ENCODE data around the gene PPP4R4.

Gene PPP4R4

DNA sequence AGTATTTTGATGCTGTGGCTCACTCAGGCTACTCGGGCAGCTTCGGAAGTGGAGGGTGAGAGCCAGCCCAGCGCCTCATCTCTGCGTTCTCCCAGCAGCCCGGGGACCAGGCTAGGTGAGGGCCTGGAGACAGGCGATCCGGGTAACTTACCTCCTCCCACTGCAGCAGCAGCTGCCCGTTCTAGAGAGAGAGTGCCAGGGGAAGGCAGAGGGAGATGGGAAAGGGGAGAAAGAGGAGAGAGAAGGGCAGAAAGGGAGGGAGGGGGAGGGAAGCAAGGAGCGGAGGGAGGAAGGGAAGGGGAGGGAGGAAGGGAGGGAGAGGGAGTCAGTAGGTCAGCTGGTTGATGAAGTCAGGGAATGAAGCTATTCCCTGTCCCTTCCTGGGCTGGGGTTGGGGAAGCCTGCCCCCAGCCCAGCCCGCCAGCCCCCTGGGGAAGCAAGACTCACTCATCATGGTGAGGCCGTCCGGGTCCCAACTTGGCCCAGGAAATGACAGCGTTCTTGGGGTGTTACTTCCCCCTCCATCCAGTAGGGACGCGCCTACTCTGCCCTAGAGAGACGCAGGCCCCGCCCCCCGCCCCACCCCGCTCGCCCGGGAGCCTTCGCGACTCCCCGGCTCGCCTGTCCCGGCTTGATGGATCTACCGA is 44.9 kb upstream of the PPP4R4 start, which contains the start of gene IFI27L2:
IFI27L2 (minus strand) TSS at position 494 of the 647 bp plus-strand sequence; CDS start at position 454, 40 bp downstream.
- peak within 1 kb of the TSS; percentile 75 for H3K9ac ChIP-seq (ENCODE audit: low read depth, low read length, poor library complexity)
- H4K91ac ChIP-seq (ENCODE audit: low read depth, low read length, poor library complexity), result no peak within 1 kb of the TSS
- H3K4me3 ChIP-seq (ENCODE audit: low read length in 2 of 2), result peak within 1 kb of the TSS; percentile 47 to 80
- no peak within 1 kb of the TSS for H3K4ac ChIP-seq (ENCODE audit: low read length)
- H4K8ac ChIP-seq (ENCODE audit: low read depth, low read length), result no peak within 1 kb of the TSS
- H2BK5ac ChIP-seq (ENCODE audit: low read length), result peak within 1 kb of the TSS; percentile 54
- H2AFZ ChIP-seq (ENCODE audit: low read length), result peak within 1 kb of the TSS; percentile 95
- H2BK12ac ChIP-seq (ENCODE audit: low read length), result no peak within 1 kb of the TSS
- no peak within 1 kb of the TSS for H2BK120ac ChIP-seq (ENCODE audit: low read depth, low read length)
- peak within 1 kb of the TSS; percentile 82 for H2AK5ac ChIP-seq (ENCODE audit: low read depth, low read length)
- H3K14ac ChIP-seq (ENCODE audit: low read length), result no peak within 1 kb of the TSS
- no peaks in the 10 kb centered on the region for H3K27me3 ChIP-seq (ENCODE audit: control insufficient read depth in 3 of 3, insufficient read depth in 3 of 3, low read depth in 1 of 3, low read length in 3 of 3)
- peak within 1 kb of the TSS; percentile 61 for H3K27ac ChIP-seq (replicated peaks; ENCODE audit: low read length)
- H2BK15ac ChIP-seq (ENCODE audit: low read length), result peak within 1 kb of the TSS; percentile 19
- DNase-seq (ENCODE audit: low spot score), result peak; percentile 80
- peak within 1 kb of the TSS; percentile 79 for H3K18ac ChIP-seq (ENCODE audit: low read length)
- H3K4me1 ChIP-seq (ENCODE audit: control insufficient read depth in 2 of 2, insufficient read depth in 1 of 2, low read depth in 1 of 2, low read length in 2 of 2), result peaks cover 0 to 7% of the 10 kb centered on the region in 2 donors
- peak within 1 kb of the TSS; percentile 68 for H3K4me2 ChIP-seq (ENCODE audit: insufficient read depth, low read length, poor library complexity, severe bottlenecking)
- WGBS, 2 donors (ENCODE audit: extremely low coverage in 2 of 2, insufficient read length in 2 of 2, insufficient replicate concordance in 1 of 2), result no CpG with 5 or more reads among the region's 27 CpGs
- H3K36me3 ChIP-seq (replicated peaks in 1 of 2; ENCODE audit: control insufficient read depth in 2 of 2, insufficient read depth in 2 of 2, low read length in 2 of 2), result peaks cover 0 to 1% of the 10 kb centered on the region in 2 donors
- no peak within 1 kb of the TSS for H3K23ac ChIP-seq (ENCODE audit: low read depth, low read length, poor library complexity)
- no peaks in the 10 kb centered on the region for H3K9me3 ChIP-seq (replicated peaks in 1 of 2; ENCODE audit: control insufficient read depth in 2 of 2, insufficient read depth in 1 of 2, low read depth in 1 of 2, low read length in 2 of 2)
- no peaks in the 10 kb centered on the region for H3K79me1 ChIP-seq (ENCODE audit: low read depth, low read length)

DNA sequence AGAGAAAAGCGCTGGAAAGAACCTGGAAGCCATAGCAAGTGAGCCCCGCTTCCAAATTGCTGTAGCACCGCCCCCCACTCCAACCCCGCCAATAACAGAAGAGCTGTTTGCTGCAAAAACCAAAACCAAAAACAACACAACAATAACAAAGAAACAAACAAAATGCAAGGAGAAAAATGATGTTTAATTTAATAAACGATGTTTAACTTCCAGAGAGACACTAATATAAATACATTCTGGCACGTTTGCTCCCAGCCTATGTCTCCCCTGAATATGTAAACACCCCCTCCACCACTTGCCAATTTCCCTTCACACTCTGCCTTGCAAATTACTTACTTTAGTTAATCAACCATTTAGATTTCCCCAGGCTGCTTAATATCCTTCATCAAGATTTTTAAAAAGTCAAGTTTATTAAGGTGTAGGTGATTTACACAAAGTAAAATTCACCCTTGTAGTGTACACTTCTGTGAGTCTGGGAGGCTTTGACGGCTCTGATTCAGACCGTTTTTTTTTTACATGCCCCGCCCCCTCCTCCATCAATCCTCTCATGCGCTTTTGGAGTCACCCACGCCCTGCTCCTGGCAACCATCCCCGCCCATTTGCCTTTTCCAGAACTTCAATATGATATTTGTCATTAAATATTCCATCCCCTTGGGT is 44.2 kb upstream of the PPP4R4 start:
- Histone ChIP-seq H3K23ac (ENCODE audit: low read depth, low read length, poor library complexity) (no peak overlapping the region), H3K79me1 (ENCODE audit: low read depth, low read length) (no peaks in the 10 kb centered on the region), H3K36me3 (replicated peaks in 1 of 2; ENCODE audit: control insufficient read depth in 2 of 2, insufficient read depth in 2 of 2, low read length in 2 of 2) (peaks cover 0 to 1% of the 10 kb centered on the region in 2 donors), H3K9me3 (replicated peaks in 1 of 2; ENCODE audit: control insufficient read depth in 2 of 2, insufficient read depth in 1 of 2, low read depth in 1 of 2, low read length in 2 of 2) (no peaks in the 10 kb centered on the region), H2AFZ (ENCODE audit: low read length) (peak overlapping the region; percentile 95), H3K27me3 (ENCODE audit: control insufficient read depth in 3 of 3, insufficient read depth in 3 of 3, low read depth in 1 of 3, low read length in 3 of 3) (no peaks in the 10 kb centered on the region), H4K91ac (ENCODE audit: low read depth, low read length, poor library complexity) (no peak overlapping the region), H2BK120ac (ENCODE audit: low read depth, low read length) (no peak overlapping the region), H2AK5ac (ENCODE audit: low read depth, low read length) (no peak overlapping the region), H4K8ac (ENCODE audit: low read depth, low read length) (no peak overlapping the region), H3K18ac (ENCODE audit: low read length) (no peak overlapping the region), H3K14ac (ENCODE audit: low read length) (no peak overlapping the region), H3K4me2 (ENCODE audit: insufficient read depth, low read length, poor library complexity, severe bottlenecking) (peak overlapping the region; percentile 68), H3K9ac (ENCODE audit: low read depth, low read length, poor library complexity) (no peak overlapping the region), H2BK15ac (ENCODE audit: low read length) (no peak overlapping the region), H3K4me3 (ENCODE audit: low read length in 2 of 2) (peak overlapping the region; percentile 47 to 69), H3K4ac (ENCODE audit: low read length) (no peak overlapping the region), H3K4me1 (ENCODE audit: control insufficient read depth in 2 of 2, insufficient read depth in 1 of 2, low read depth in 1 of 2, low read length in 2 of 2) (peaks cover 0 to 7% of the 10 kb centered on the region in 2 donors), H3K27ac (replicated peaks; ENCODE audit: low read length) (peak overlapping the region; percentile 49), H2BK12ac (ENCODE audit: low read length) (no peak overlapping the region), H2BK5ac (ENCODE audit: low read length) (no peak overlapping the region)
- no CpG with 5 or more reads among the region's 12 CpGs for WGBS, 2 donors (ENCODE audit: extremely low coverage in 2 of 2, insufficient read length in 2 of 2, insufficient replicate concordance in 1 of 2)
- DNase-seq (ENCODE audit: low spot score), result peak; percentile 42

DNA sequence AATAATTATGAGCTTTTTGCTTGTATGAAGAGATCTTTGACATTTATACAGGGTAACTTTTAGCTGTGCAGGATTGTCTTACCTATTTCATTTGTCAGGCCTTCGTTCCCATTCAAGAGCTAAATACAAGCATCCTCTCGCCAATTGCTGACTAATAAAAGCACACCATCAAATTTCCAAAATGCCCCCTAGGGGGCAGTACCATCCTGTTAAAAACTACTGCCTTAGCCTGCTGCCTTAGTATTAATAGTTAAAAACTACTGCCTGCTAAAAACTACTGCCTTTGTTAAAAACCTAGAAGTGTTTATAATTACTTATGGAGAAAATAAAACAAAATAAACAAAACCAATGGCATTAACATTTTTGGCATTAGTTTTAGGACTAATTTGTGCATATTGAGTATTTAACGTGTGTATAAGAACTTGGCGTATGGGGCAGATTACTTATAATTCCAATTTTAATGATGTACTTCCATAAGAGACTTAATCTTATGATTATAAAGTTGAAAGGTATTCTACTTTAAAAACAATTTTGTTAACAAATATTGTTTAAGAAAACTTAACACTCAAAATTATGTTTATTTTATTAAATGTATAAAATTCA is 41.7 kb upstream of the PPP4R4 start:
- no peak overlapping the region for H3K4me2 ChIP-seq (ENCODE audit: insufficient read depth, low read length, poor library complexity, severe bottlenecking)
- H2BK120ac ChIP-seq (ENCODE audit: low read depth, low read length), result no peak overlapping the region
- no peak overlapping the region for H3K18ac ChIP-seq (ENCODE audit: low read length)
- no peak overlapping the region for H4K8ac ChIP-seq (ENCODE audit: low read depth, low read length)
- no peak overlapping the region for H2AFZ ChIP-seq (ENCODE audit: low read length)
- no CpG with 5 or more reads among the region's 4 CpGs for WGBS, 2 donors (ENCODE audit: extremely low coverage in 2 of 2, insufficient read length in 2 of 2, insufficient replicate concordance in 1 of 2)
- no peak overlapping the region for H2BK12ac ChIP-seq (ENCODE audit: low read length)
- no peak overlapping the region for H4K91ac ChIP-seq (ENCODE audit: low read depth, low read length, poor library complexity)
- H3K23ac ChIP-seq (ENCODE audit: low read depth, low read length, poor library complexity), result no peak overlapping the region
- H3K14ac ChIP-seq (ENCODE audit: low read length), result no peak overlapping the region
- H3K4ac ChIP-seq (ENCODE audit: low read length), result no peak overlapping the region
- H3K4me1 ChIP-seq (ENCODE audit: control insufficient read depth in 2 of 2, insufficient read depth in 1 of 2, low read depth in 1 of 2, low read length in 2 of 2), result peaks cover 0 to 7% of the 10 kb centered on the region in 2 donors
- H3K4me3 ChIP-seq (ENCODE audit: low read length in 2 of 2), result no peak overlapping the region
- no peaks in the 10 kb centered on the region for H3K27me3 ChIP-seq (ENCODE audit: control insufficient read depth in 3 of 3, insufficient read depth in 3 of 3, low read depth in 1 of 3, low read length in 3 of 3)
- no peak overlapping the region for H3K27ac ChIP-seq (replicated peaks; ENCODE audit: low read length)
- H3K9me3 ChIP-seq (replicated peaks in 1 of 2; ENCODE audit: control insufficient read depth in 2 of 2, insufficient read depth in 1 of 2, low read depth in 1 of 2, low read length in 2 of 2), result peaks cover 0 to 10% of the 10 kb centered on the region in 2 donors
- no peaks in the 10 kb centered on the region for H3K79me1 ChIP-seq (ENCODE audit: low read depth, low read length)
- DNase-seq (ENCODE audit: low spot score), result peak; percentile 71
- no peak overlapping the region for H3K9ac ChIP-seq (ENCODE audit: low read depth, low read length, poor library complexity)
- H2BK15ac ChIP-seq (ENCODE audit: low read length), result no peak overlapping the region
- no peak overlapping the region for H2AK5ac ChIP-seq (ENCODE audit: low read depth, low read length)
- no peak overlapping the region for H2BK5ac ChIP-seq (ENCODE audit: low read length)
- H3K36me3 ChIP-seq (replicated peaks in 1 of 2; ENCODE audit: control insufficient read depth in 2 of 2, insufficient read depth in 2 of 2, low read length in 2 of 2), result no peaks in the 10 kb centered on the region

DNA sequence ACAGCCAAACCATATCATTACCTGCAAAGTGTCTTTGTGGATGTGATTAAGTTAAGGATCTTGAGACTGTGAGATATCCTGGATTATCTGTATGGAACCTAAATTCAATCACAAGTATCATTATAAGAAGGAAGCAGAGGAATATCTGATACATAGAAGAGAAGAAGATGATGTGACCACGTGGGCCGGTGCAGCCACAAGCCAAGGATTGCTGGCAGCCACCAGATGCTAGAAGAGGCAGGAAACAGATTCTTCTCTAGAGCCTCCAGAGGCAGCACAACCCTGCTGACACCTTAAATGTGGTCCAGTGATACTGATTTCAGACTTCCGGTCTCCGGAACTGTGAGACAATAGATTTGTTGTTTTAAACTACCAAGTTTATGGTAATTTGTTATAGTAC is 38.6 kb upstream of the PPP4R4 start:
- Histone ChIP-seq H3K4me3 (ENCODE audit: low read length in 2 of 2) (no peak overlapping the region), H3K9ac (ENCODE audit: low read depth, low read length, poor library complexity) (no peak overlapping the region), H2AK5ac (ENCODE audit: low read depth, low read length) (no peak overlapping the region), H3K79me1 (ENCODE audit: low read depth, low read length) (no peaks in the 10 kb centered on the region), H3K4ac (ENCODE audit: low read length) (no peak overlapping the region), H2BK12ac (ENCODE audit: low read length) (no peak overlapping the region), H3K27ac (replicated peaks; ENCODE audit: low read length) (no peak overlapping the region), H2AFZ (ENCODE audit: low read length) (no peak overlapping the region), H3K14ac (ENCODE audit: low read length) (no peak overlapping the region), H3K36me3 (replicated peaks in 1 of 2; ENCODE audit: control insufficient read depth in 2 of 2, insufficient read depth in 2 of 2, low read length in 2 of 2) (no peaks in the 10 kb centered on the region), H3K18ac (ENCODE audit: low read length) (no peak overlapping the region), H3K23ac (ENCODE audit: low read depth, low read length, poor library complexity) (no peak overlapping the region), H2BK120ac (ENCODE audit: low read depth, low read length) (no peak overlapping the region), H3K9me3 (replicated peaks in 1 of 2; ENCODE audit: control insufficient read depth in 2 of 2, insufficient read depth in 1 of 2, low read depth in 1 of 2, low read length in 2 of 2) (peaks cover 0 to 10% of the 10 kb centered on the region in 2 donors), H3K27me3 (ENCODE audit: control insufficient read depth in 3 of 3, insufficient read depth in 3 of 3, low read depth in 1 of 3, low read length in 3 of 3) (no peaks in the 10 kb centered on the region), H3K4me2 (ENCODE audit: insufficient read depth, low read length, poor library complexity, severe bottlenecking) (no peak overlapping the region), H2BK15ac (ENCODE audit: low read length) (no peak overlapping the region), H2BK5ac (ENCODE audit: low read length) (no peak overlapping the region), H4K91ac (ENCODE audit: low read depth, low read length, poor library complexity) (no peak overlapping the region), H4K8ac (ENCODE audit: low read depth, low read length) (no peak overlapping the region), H3K4me1 (ENCODE audit: control insufficient read depth in 2 of 2, insufficient read depth in 1 of 2, low read depth in 1 of 2, low read length in 2 of 2) (peaks cover 8 to 13% of the 10 kb centered on the region in 2 donors)
- WGBS, 2 donors (ENCODE audit: extremely low coverage in 2 of 2, insufficient read length in 2 of 2, insufficient replicate concordance in 1 of 2), result no CpG with 5 or more reads among the region's 4 CpGs
- DNase-seq (ENCODE audit: low spot score), result no peak

All from neuronal stem cell (in vitro differentiated cells).